GM21447 (cell line): ENCODE data around the gene ACVR1B.

Experiments used
- ATAC-seq: cut with Tn5 transposase; IDR thresholded peaks from one replicate; pipeline ENCODE4 v1.9.1; 2021; ENCODE audit not compliant: unreplicated experiment

ACVR1B gene

DNA sequence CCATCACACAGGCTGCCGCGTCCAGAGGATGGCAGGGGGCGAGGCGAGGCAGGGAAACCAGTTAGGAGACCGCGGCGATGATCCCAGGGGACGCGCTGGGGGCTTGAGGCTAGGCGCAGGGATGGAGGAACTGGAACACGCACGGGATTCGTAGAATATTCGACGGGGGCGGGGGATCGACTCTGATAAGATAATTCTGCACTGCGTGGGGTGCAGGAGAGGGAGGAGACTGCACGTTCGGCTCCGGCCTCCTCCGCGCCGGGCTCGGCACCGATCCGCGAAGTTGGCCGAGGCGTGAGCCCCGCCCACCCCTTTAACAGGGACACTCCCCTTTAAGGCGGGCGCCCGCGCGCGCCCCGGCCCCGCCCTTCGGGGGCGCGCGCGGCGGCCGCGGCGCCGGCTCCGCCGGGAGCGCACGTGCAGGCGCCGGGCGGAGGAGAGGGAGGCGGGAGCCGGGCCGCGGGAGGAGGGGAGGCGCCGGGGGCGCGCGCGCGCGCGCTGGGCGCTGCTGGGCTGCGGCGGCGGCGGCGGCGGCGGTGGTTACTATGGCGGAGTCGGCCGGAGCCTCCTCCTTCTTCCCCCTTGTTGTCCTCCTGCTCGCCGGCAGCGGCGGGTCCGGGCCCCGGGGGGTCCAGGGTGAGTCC is at the start of gene ACVR1B:
Gene ACVR1B (plus strand): TSS at position 501 of the 644 bp plus-strand sequence. CDS start 45 bp downstream, at position 546.
- ATAC-seq = peak; percentile 58

DNA sequence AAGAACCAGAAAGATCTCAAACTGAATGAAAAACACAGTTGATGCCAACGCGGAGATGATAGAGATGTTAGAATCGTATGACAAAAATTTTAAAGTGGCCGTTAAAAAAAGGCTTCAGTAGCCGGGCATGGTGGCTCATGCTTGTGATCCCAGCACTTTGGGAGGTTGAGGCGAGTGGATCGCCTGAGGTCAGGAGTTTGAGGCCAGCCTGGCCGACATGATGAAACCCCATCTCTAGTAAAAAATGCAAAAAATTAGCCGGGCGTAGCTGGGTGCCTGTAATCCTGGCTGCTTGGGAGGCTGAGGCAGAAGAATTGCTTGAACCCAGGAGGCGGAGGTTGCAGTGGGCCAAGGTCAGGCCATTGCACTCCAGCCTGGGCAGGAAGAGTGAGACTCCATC is 49.6 kb upstream of the ACVR1B start:
- no peak for ATAC-seq

GRCh38 chr12:51904951-51905470 is 46.5 kb upstream of the ACVR1B start:
- no peak for ATAC-seq

DNA sequence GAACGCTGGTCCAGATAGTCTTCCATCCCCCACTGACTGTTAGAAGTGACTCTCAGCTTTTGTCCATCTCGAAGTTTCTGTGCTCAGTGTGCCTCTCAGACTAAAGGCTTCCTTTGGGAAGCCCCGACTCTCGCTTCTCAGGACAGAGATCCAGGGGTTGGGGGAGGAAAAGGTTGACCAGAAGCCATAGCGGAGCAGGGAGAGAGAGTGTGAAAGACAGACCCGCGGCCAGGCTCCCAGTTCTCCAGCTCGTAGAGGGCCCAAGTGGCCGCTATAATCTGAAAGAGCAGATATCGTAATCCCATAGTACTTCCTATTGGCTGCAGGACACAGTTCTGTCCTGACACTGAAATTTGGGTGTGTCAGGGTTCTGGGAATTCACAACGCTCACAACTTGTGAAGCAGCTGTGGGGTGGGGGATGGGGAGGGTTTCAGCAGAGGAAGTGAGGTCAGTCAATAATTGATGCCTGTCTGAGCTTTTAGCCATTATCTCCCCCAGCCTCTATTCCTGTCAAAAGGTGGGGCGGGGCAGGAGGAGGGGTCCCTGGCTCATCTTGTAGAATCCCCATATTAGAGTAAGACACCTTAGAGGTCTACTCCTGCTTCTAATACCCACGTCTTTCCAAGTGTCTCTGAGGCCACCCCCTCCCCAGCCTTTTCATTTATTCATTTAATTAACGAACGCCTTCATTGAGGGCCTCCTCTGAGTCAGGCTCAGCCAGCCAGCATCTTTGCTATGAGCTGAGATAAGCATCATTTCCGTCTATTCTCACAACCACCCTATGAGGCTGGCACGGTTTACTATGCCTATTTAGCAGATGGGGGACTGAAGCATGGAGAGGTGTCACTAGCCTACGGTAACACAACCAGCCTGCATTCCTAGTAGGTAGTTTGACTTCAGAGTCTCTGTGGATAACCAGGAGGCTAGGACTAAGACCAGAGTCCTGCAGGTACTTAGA is 45.7 kb upstream of the ACVR1B start:
- no peak for ATAC-seq

DNA sequence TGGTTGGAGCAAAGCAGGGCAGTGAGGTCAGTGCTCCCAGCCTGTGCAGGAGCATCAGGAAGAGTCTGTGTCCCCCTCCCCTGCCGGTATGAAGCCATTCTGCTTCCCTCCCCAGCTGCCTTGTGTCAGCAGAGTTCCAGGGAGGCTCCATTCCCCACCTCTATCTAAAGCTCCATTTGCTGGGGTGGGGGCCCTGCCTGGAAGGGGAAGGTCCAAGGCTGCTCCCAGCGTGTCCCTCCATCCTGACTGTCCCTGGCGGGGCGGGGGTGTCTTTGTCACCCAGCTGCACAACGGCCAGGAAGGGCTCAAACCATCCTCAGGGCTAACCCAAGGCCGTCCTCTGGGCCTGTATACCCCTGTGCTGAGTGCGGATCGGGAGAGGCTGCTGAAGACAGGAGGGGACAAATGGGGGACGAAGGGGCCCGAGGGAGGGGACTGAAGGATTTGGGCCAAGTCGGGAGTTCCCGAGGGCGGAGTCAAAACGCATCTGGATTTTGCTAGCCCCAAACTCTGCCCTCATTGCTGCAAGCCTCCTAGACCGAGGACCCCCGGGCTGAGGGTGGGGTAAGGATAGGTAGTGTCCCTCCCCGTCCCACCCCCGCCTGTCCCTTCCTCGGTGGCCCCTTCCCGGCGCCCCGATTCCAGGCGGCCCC is 44.9 kb upstream of the ACVR1B start:
- ATAC-seq = no peak

DNA sequence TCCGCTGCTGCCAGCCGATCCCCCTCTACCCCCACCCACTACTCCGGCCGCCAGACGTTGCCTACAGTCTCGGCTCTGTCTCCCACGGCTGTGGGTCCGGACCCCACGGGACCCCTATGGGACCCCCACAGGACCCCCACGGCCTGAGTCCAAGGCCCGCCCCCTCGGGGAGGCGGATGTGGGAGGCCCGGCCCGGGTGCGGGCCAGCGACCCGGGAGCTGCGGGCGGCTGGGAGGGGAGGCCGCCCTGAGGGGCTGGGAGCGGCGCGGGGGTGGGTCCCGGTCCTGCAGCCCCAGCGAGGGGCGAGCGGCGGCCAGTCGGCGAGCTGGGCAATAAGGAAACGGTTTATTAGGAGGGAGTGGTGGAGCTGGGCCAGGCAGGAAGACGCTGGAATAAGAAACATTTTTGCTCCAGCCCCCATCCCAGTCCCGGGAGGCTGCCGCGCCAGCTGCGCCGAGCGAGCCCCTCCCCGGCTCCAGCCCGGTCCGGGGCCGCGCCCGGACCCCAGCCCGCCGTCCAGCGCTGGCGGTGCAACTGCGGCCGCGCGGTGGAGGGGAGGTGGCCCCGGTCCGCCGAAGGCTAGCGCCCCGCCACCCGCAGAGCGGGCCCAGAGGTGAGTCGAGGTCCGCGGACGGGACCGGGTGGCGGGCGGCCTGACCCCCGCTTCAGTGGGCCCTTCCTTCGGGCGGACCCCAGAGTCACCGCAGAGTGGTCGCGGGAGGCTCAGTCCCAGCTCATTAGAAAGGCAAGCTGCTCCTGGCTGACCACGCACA is 44.2 kb upstream of the ACVR1B start, which contains the start of gene ACVRL1:
Gene ACVRL1 (plus strand): TSS at position 422 of the 773 bp plus-strand sequence. CDS start 4,971 bp downstream, outside the sequence.
- ATAC-seq = no peak

DNA sequence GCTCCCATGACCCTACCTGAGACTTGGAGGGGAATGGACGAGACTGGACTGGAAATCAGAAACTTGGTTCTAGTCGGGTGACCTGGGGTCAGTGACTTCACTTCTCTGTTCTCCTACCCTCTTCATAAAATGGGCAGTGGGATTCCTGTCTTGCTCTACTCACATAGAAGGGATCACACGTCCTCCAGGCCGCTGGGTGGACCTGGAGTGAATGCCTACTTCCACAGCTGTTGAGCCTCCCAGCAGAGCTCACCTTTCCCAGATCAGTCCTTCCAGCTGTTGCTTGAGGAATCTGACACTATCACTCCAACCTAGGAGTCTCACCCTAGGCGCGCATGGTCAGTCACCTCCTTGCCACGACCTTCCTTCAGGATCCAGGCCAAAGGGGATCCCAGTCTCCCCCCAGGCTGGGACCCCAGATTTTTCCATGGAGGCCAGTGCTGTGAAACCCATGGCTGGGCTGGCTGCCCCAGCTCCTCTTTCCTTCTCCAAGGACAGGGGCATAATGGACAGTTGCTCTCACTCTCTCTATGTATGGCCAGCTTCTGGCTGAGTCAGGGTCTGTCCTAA is 43.6 kb upstream of the ACVR1B start:
- ATAC-seq = no peak

- ATAC-seq = no peak
These were observed 42.5 kb upstream of the ACVR1B start for GRCh38 chr12:51908876-51909592.

GRCh38 chr12:51910168-51910567 is 41.3 kb upstream of the ACVR1B start:
- no peak for ATAC-seq

DNA sequence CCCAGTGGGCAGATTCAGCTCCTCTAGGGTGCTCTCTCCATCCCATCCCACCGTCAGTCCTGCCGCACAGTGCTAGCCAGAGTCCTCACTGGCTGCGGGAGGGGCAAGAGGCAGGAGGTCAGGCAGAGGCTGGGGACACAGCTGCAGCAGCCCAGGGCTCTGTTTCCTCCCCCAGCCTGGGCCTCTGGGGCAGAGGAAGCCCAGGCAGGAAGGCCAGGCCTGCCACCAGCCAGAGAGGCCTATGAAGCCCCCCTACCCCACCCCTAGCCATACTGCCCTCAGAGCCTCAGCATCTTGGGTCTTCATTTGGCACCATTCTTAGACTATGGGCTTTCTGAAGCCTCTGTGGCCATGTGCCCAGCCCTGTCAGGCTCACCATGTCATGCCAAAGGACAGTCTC is 40.8 kb upstream of the ACVR1B start:
- no peak for ATAC-seq

GRCh38 chr12:51911307-51911706 is 40.2 kb upstream of the ACVR1B start:
- no peak for ATAC-seq

DNA sequence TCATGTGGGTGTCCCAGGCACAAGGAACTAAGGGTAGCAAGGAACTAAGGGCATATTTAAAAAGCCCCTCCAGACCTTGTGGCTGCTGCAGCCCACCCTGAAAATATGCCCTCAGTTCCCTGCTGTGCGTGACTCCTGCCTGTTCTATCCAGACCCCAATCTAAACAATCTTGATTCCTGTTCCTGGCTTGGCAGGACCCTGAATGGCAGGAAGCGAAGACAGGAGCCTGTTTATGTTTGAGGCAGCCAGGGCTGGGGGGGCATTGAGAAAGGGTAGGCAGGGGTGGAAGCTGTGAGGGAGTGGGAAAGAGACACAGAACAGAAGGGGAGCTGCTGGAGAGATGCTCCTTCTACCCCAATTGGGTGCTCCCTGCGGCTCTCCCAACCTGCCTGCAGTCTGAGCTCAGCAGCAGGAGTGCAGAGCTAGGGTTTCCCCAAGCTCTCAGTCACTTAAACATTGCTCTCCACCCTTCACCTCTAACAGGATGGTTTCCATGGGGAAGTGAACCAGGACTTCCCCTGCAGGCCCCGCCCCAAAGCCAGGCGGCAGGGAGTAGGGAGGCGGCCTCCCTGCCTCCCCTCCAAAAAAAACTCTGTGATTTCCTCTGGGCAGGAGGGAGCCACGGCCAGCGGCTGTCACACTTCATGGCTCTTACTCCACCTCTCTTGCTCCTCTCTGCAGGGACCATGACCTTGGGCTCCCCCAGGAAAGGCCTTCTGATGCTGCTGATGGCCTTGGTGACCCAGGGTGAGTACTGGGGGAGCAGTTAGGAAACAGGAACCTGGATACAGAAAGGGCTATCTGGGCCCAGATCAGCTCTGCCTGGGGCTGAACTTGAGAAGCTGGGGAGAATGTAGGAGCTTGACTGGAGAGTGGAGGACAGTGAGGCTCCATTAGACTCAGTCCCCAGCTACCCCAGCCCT is 39.4 kb upstream of the ACVR1B start:
- no peak for ATAC-seq

DNA sequence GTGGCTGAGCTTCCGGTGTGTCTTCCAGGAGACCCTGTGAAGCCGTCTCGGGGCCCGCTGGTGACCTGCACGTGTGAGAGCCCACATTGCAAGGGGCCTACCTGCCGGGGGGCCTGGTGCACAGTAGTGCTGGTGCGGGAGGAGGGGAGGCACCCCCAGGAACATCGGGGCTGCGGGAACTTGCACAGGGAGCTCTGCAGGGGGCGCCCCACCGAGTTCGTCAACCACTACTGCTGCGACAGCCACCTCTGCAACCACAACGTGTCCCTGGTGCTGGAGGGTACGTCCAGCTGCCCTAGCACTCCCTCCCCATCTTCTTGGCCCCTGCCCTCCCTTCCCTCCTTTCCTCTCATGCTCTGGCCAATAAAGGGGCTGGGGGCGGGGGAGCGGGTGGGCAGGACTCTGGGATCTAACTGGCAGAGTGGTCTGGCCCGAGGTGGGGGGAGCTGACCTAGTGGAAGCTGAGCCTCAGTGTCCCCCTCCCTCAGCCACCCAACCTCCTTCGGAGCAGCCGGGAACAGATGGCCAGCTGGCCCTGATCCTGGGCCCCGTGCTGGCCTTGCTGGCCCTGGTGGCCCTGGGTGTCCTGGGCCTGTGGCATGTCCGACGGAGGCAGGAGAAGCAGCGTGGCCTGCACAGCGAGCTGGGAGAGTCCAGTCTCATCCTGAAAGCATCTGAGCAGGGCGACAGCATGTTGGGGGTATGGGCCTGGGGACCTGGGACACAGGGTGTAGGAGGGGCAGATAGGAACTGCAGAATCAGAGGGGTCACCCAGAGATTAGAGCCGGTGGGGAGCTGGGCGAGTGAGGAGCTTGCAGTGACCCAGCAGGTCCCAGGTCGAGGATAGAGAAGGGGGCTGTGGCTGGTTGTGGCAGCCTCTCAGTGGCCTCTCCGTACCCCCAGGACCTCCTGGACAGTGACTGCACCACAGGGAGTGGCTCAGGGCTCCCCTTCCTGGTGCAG is 38.1 kb upstream of the ACVR1B start:
- ATAC-seq = no peak

DNA sequence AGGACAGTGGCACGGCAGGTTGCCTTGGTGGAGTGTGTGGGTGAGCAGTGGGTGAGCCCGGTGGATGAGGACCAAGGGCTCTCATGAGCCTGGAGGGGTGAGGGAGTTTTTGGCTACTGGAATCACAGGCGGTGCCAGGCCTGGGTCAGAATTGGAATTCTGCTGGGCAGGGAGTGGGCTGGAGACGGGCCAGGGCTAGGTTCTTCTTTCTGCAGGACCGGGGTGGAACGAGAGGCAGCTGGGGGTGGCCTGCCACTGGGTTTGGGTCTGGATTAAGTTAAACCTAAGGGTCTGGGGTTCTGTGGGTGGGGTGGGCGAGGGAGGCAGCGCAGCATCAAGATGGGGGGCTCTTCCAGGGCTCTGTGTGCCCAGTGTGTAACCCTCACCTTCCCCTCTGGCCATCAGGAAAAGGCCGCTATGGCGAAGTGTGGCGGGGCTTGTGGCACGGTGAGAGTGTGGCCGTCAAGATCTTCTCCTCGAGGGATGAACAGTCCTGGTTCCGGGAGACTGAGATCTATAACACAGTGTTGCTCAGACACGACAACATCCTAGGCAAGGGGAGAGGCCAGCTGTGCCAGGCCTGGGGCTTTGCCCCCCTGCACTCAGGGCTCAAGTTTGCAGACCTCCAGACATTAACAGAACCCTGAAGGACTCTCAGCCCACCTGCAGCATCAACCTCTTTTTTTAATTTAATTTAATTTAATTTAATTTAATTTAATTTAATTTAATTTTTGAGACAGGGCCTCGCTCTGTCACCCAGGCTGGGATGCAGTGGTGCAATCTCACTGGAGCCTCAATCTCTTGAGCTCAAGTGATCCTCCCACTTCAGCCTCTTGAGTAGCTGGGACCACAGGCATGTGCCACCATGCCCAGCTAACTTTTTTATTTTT is 37.2 kb upstream of the ACVR1B start:
- ATAC-seq = no peak

DNA sequence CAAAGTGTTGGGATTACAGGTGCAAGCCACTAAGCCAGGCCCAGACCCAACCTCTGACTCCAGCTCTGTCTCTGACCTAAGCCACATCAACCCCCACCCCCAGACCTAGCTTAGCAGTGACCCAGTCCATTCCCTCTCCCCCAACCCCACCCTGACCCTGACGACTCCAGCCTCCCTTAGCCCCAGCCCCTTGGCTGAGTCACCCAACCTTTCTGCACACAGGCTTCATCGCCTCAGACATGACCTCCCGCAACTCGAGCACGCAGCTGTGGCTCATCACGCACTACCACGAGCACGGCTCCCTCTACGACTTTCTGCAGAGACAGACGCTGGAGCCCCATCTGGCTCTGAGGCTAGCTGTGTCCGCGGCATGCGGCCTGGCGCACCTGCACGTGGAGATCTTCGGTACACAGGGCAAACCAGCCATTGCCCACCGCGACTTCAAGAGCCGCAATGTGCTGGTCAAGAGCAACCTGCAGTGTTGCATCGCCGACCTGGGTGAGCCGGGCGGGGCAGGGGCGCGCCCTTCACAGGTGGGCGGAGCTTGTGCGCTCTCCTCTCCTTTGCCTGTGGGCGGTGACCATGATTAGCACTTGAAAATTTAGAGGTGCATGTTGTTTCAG is 36.4 kb upstream of the ACVR1B start:
- ATAC-seq = no peak

GRCh38 chr12:51915951-51916350 is 35.5 kb upstream of the ACVR1B start:
- ATAC-seq = no peak
